Nephron progenitor cell (in vitro differentiated cells): ENCODE measurements around the gene S100A4.
"Not testable (repeated sequence)": the region's sequence is repeated elsewhere in the genome, so short reads cannot be mapped to it uniquely, and the experiment has no call there.

Source experiments
- DNase-seq: peaks from one replicate; pipeline ENCODE4 v3.0.0; 2021
- H3K27ac Mint-ChIP-seq: 2 replicates; pipeline ENCODE4 v1.8.0; 2021; ENCODE audit warnings: mild to moderate bottlenecking, moderate library complexity, mixed read lengths
- H3K27me3 Mint-ChIP-seq: 2 replicates; pipeline ENCODE4 v1.8.0; 2021; ENCODE audit warnings: mild to moderate bottlenecking, low read depth, mixed read lengths; ENCODE audit not compliant: poor library complexity
- H3K36me3 Mint-ChIP-seq: 2 replicates; pipeline ENCODE4 v1.8.0; 2021; ENCODE audit warnings: low read depth, mixed read lengths
- H3K4me1 Mint-ChIP-seq: 2 replicates; pipeline ENCODE4 v1.8.0; 2021; ENCODE audit warnings: mixed read lengths
- H3K4me3 Mint-ChIP-seq: 2 replicates; pipeline ENCODE4 v1.8.0; 2021; ENCODE audit warnings: mild to moderate bottlenecking, moderate library complexity, mixed read lengths
- H3K9me3 Mint-ChIP-seq: 2 replicates; pipeline ENCODE4 v1.8.0; 2021; ENCODE audit warnings: mild to moderate bottlenecking, moderate library complexity, mixed read lengths
- TF ChIP-seq, protein P1 (sequence below): fragments of 200-600 bp; sonication (generic); IDR thresholded peaks from 2 replicates; pipeline ENCODE4 v1.5.0; 2021; ENCODE audit warnings: antibody characterized with exemption

Gene S100A4

DNA sequence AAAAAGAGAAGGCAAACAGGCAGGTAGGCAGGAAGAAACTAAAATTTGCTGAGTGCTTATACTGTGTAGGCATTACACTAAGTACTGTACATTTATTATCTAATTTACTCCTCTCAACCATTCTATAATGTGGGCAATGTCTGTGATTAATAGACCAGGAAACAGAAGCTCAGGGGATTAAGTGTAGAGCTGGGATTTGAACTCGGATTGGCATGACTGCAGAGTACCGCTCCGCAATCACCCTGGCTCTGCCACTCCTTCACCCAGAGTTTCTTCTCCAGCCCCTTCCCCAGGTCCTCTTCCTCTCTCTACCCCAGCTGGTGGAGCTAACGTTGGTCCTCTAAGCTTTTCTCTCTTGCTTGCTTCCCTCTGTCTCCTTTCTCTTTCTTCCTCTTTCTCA is 31.5 kb upstream of the S100A4 start:
- peaks cover 28% of the 10 kb centered on the region for H3K9me3 Mint-ChIP-seq

DNA sequence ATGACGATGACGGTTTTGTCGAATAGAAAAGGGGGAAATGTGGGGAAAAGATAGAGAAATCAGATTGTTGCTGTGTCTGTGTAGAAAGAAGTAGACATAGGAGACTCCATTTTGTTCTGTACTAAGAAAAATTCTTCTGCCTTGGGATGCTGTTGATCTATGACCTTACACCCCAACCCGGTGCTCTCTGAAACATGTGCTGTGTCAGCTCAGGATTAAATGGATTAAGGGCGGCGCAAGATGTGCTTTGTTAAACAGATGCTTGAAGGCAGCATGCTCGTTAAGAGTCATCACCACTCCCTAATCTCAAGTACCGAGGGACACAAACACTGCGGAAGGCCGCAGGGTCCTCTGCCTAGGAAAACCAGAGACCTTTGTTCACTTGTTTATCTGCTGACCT is 29.9 kb upstream of the S100A4 start:
- H3K27ac Mint-ChIP-seq, H3K27me3 Mint-ChIP-seq, H3K4me3 Mint-ChIP-seq, DNase-seq, H3K36me3 Mint-ChIP-seq: not testable (repeated sequence)
- H3K9me3 Mint-ChIP-seq = peaks cover 28% of the 10 kb centered on the region
- H3K4me1 Mint-ChIP-seq = peaks cover 17% of the 10 kb centered on the region

More for the DNA sequence above, 31.5 kb upstream of the S100A4 start:
- DNase-seq = no peak
- H3K27ac Mint-ChIP-seq = no peak overlapping the region
- peaks cover 10% of the 10 kb centered on the region for H3K4me1 Mint-ChIP-seq
- TF ChIP-seq, protein P1, sequence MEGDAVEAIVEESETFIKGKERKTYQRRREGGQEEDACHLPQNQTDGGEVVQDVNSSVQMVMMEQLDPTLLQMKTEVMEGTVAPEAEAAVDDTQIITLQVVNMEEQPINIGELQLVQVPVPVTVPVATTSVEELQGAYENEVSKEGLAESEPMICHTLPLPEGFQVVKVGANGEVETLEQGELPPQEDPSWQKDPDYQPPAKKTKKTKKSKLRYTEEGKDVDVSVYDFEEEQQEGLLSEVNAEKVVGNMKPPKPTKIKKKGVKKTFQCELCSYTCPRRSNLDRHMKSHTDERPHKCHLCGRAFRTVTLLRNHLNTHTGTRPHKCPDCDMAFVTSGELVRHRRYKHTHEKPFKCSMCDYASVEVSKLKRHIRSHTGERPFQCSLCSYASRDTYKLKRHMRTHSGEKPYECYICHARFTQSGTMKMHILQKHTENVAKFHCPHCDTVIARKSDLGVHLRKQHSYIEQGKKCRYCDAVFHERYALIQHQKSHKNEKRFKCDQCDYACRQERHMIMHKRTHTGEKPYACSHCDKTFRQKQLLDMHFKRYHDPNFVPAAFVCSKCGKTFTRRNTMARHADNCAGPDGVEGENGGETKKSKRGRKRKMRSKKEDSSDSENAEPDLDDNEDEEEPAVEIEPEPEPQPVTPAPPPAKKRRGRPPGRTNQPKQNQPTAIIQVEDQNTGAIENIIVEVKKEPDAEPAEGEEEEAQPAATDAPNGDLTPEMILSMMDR = no peak
- H3K4me3 Mint-ChIP-seq = no peak overlapping the region
- no peaks in the 10 kb centered on the region for H3K36me3 Mint-ChIP-seq
- peaks cover 2% of the 10 kb centered on the region for H3K27me3 Mint-ChIP-seq

GRCh38 chr1:153575081-153575491 is 29.5 kb upstream of the S100A4 start:
- H3K9me3 Mint-ChIP-seq = peaks cover 28% of the 10 kb centered on the region

DNA sequence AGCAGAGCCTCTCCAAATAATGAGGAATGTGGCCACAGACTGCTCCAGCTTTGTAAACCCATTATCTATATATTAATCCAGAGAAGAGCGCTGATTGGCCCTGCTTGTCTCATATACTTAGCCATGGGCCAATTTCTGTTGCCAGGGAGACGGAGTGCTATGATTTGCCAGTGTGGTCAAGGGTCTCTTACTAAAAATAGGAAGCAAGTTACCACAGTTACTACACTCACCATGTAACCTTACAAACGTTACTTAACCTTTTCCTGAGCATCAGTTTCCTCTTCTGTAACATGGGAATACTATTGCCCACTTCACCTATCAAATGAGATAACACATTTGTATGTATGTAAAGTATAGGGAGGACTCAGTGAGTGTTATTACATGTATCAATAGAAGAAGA is 27.7 kb upstream of the S100A4 start:
- peaks cover 6% of the 10 kb centered on the region for H3K27me3 Mint-ChIP-seq
- peaks cover 28% of the 10 kb centered on the region for H3K9me3 Mint-ChIP-seq
- H3K36me3 Mint-ChIP-seq = no peaks in the 10 kb centered on the region
- TF ChIP-seq, protein P1 = no peak
- peaks cover 31% of the 10 kb centered on the region for H3K4me1 Mint-ChIP-seq
- no peak for DNase-seq
- no peak overlapping the region for H3K27ac Mint-ChIP-seq
- no peak overlapping the region for H3K4me3 Mint-ChIP-seq

More at GRCh38 chr1:153575081-153575491, 29.5 kb upstream of the S100A4 start:
- not testable (repeated sequence) for DNase-seq, H3K4me3 Mint-ChIP-seq, H3K27me3 Mint-ChIP-seq, H3K27ac Mint-ChIP-seq, H3K36me3 Mint-ChIP-seq
- peaks cover 17% of the 10 kb centered on the region for H3K4me1 Mint-ChIP-seq

- Mint-ChIP-seq H3K27me3 (peaks cover 9% of the 10 kb centered on the region), H3K9me3 (peaks cover 28% of the 10 kb centered on the region), H3K4me3 (no peak overlapping the region), H3K4me1 (peaks cover 31% of the 10 kb centered on the region), H3K36me3 (no peaks in the 10 kb centered on the region), H3K27ac (no peak overlapping the region)
- TF ChIP-seq, protein P1 = peak; percentile 54
- DNase-seq = peak; percentile 35
Observed at GRCh38 chr1:153572569-153573015, 27.0 kb upstream of the S100A4 start.

DNA sequence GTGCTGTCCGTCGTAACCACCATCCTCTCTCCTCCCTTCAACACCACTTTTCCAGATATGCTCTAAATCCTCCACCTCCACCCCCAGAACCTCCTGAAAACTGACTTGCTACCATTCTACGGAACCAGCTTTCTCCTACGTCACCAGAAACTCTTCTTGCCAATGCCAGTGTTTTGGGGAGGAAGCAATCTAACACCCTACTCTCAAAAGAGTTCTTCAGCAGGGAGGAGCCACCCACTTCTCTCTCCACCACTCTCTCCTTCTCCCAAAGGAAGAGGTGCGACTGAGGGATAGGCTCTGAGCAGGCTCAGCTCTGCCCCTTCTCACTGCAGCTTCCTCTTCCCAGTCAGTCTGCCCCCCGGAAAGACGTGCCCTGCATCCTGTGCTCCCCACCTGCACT is 26.1 kb upstream of the S100A4 start:
- peak overlapping the region; percentile 50 for H3K27ac Mint-ChIP-seq
- H3K4me1 Mint-ChIP-seq = peaks cover 40% of the 10 kb centered on the region
- H3K27me3 Mint-ChIP-seq = peaks cover 10% of the 10 kb centered on the region
- H3K9me3 Mint-ChIP-seq = peaks cover 28% of the 10 kb centered on the region
- H3K36me3 Mint-ChIP-seq = no peaks in the 10 kb centered on the region
- TF ChIP-seq, protein P1 = no peak
- DNase-seq = no peak
- no peak overlapping the region for H3K4me3 Mint-ChIP-seq

DNA sequence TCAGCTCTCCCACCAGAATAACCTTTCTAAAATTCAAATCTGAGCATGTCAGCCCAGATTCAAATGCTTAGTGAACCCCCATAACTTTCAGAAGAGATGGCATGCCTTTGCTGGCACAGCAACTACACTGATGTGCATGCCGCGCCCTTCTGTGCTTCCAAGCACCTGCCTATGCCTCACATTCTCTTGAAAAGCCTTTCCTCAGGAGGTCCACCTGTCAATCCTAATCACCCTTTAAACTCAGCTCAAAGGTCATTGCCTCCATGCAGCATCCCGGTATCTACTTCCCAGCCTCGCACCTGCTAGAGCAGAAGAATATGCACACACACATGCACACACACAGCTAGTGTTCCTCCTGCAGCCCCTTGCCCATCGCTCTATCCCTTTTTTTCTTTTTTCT is 25.3 kb upstream of the S100A4 start:
- TF ChIP-seq, protein P1 = no peak
- no peaks in the 10 kb centered on the region for H3K36me3 Mint-ChIP-seq
- peaks cover 25% of the 10 kb centered on the region for H3K9me3 Mint-ChIP-seq
- H3K4me3 Mint-ChIP-seq = no peak overlapping the region
- H3K27ac Mint-ChIP-seq = no peak overlapping the region
- peaks cover 48% of the 10 kb centered on the region for H3K4me1 Mint-ChIP-seq
- peaks cover 10% of the 10 kb centered on the region for H3K27me3 Mint-ChIP-seq
- DNase-seq = no peak
